ENCODE data around the gene RIPK3.

RIPK3 gene

GRCh38 chr14:24340606-24341005 is 815 bp upstream of the RIPK3 start:
- no peak for ATAC-seq
- no peak for TF ChIP-seq ISL1 (CRISPR knock-in tag; IDR thresholded peaks at IDR 0.05)
- TF ChIP-seq ZFP3 (CRISPR knock-in tag; IDR thresholded peaks at IDR 0.05), result no peak

- TF ChIP-seq TCF4 (CRISPR knock-in tag; IDR thresholded peaks at IDR 0.05; ENCODE audit: borderline replicate concordance) (no peak), ZC3H10 (CRISPR knock-in tag; IDR thresholded peaks at IDR 0.05) (no peak), RARB (CRISPR knock-in tag; IDR thresholded peaks at IDR 0.05) (no peak), CSDC2 (CRISPR knock-in tag; IDR thresholded peaks at IDR 0.05) (no peak)
- ATAC-seq, result no peak
These were observed 948 bp downstream of the RIPK3 start for GRCh38 chr14:24338843-24339242.

GRCh38 chr14:24337824-24338175 is 2.0 kb downstream of the RIPK3 start:
- ATAC-seq, result no peak
- TF ChIP-seq ZNF565 (CRISPR knock-in tag; conservative IDR thresholded peaks at IDR 0.05; ENCODE audit: low read depth), result no peak
- no peak for TF ChIP-seq SNAI2 (CRISPR knock-in tag; IDR thresholded peaks at IDR 0.05)
- TF ChIP-seq CSDC2 (CRISPR knock-in tag; IDR thresholded peaks at IDR 0.05), result no peak
- TF ChIP-seq TOX (CRISPR knock-in tag; IDR thresholded peaks at IDR 0.05; ENCODE audit: borderline replicate concordance), result no peak
- no peak for TF ChIP-seq POU6F1 (CRISPR knock-in tag; IDR thresholded peaks at IDR 0.05; ENCODE audit: borderline replicate concordance, low read depth)
- TF ChIP-seq RARB (CRISPR knock-in tag; IDR thresholded peaks at IDR 0.05), result no peak
- TF ChIP-seq TCF4 (CRISPR knock-in tag; IDR thresholded peaks at IDR 0.05; ENCODE audit: borderline replicate concordance), result no peak
- TF ChIP-seq OSR1 (CRISPR knock-in tag; IDR thresholded peaks at IDR 0.05), result no peak
- no peak for TF ChIP-seq CSRNP3 (CRISPR knock-in tag; IDR thresholded peaks at IDR 0.05)
- no peak for TF ChIP-seq CREB5 (CRISPR knock-in tag; IDR thresholded peaks at IDR 0.05; ENCODE audit: low read depth)
- no peak for TF ChIP-seq ZFP3 (CRISPR knock-in tag; IDR thresholded peaks at IDR 0.05)
- TF ChIP-seq ZFP30 (CRISPR knock-in tag; IDR thresholded peaks at IDR 0.05), result no peak
- TF ChIP-seq ZNF70 (CRISPR knock-in tag; IDR thresholded peaks at IDR 0.05), result no peak
- no peak for TF ChIP-seq PATZ1 (CRISPR knock-in tag; IDR thresholded peaks at IDR 0.05; ENCODE audit: borderline replicate concordance)
- no peak for TF ChIP-seq PPARA (CRISPR knock-in tag; IDR thresholded peaks at IDR 0.05; ENCODE audit: borderline replicate concordance)
- no peak for TF ChIP-seq ZC3H10 (CRISPR knock-in tag; IDR thresholded peaks at IDR 0.05)
- TF ChIP-seq ARNTL (CRISPR knock-in tag; IDR thresholded peaks at IDR 0.05; ENCODE audit: borderline replicate concordance, low read depth), result no peak
- no peak for TF ChIP-seq GLIS3 (CRISPR knock-in tag; IDR thresholded peaks at IDR 0.05)

GRCh38 chr14:24337144-24337823 is 2.5 kb downstream of the RIPK3 start:
- ATAC-seq, result no peak
- TF ChIP-seq ARNTL (CRISPR knock-in tag; IDR thresholded peaks at IDR 0.05; ENCODE audit: borderline replicate concordance, low read depth), result no peak

GRCh38 chr14:24335461-24336171 is 4.2 kb downstream of the RIPK3 start:
- no peak for ATAC-seq
- TF ChIP-seq CREB5 (CRISPR knock-in tag; IDR thresholded peaks at IDR 0.05; ENCODE audit: low read depth) (no peak), CSDC2 (CRISPR knock-in tag; IDR thresholded peaks at IDR 0.05) (no peak)
